Stimulated activated CD4-positive, alpha-beta T cell treated with anti-CD3 and anti-CD28 coated beads, Interleukin-4, amount 100 ng/mL, for 48 hours (primary cell): ENCODE results near the gene INPP5D.
"Not testable (repeated sequence)": the region's sequence is repeated elsewhere in the genome, so short reads cannot be mapped to it uniquely, and the experiment has no call there.

Experiments used
- DNase-seq, 2 donors: peaks; one replicate each; pipeline ENCODE4 v3.0.0-alpha.2; 2020; ENCODE audit warnings: low read depth in 2 of 2

The INPP5D gene

DNA sequence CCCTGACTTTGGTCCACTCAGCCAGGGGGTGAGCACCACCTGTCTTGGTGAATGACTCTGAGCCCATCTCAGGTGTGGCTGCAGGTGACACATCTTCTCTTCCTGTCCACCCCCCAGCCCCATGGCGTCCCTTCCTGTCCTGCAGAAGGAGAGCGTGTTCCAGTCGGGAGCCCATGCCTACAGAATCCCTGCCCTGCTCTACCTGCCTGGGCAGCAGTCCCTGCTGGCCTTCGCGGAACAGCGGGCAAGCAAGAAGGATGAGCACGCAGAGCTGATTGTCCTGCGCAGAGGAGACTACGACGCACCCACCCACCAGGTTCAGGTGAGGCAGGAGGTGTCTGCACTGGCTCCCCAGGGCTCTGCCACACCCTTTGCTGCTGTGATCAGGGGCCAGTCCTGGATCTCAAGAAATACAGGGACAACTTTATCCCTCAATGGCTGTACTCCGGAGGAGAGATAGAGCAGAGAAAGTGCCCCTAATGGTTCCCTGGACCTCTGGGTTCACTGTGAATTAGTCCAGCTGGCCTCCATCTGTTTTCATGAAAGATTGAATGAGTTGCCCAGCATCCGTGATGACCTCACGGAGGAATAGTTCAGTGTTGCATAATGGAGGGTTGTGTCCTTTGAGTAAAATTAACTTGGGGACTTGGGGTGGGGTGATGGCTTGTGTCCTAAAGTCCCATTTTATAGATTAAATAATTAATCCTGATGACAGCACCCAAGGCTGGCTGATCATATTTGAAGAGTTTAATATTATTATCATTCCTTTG is 27.4 kb upstream of the INPP5D start, which contains the start of gene NEU2:
Gene NEU2 (plus strand): TSS at position 122 of the 770 bp plus-strand sequence. CDS start 0 bp downstream, at position 122.
- DNase-seq, result no peak

DNA sequence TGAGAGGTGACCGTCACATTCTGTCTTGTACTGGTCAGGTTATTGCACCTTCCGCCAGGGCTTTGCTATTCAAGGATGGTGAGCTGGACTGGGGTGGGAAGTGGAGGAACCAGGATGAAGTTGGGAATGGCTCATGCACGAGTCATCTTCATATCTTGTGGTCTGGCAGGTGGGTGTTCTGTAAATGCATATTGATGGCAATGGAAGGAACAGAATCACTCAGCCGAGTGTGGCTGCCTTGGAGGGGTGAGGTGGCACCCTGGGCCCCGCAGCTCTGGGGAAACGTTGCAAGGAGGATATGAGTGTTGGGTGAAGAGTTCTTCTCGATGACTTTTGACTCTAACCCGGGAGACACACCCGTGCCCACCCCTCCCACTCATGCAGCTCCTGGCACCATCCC is 26.5 kb upstream of the INPP5D start:
- peak; percentile 19 to 27 for DNase-seq

DNA sequence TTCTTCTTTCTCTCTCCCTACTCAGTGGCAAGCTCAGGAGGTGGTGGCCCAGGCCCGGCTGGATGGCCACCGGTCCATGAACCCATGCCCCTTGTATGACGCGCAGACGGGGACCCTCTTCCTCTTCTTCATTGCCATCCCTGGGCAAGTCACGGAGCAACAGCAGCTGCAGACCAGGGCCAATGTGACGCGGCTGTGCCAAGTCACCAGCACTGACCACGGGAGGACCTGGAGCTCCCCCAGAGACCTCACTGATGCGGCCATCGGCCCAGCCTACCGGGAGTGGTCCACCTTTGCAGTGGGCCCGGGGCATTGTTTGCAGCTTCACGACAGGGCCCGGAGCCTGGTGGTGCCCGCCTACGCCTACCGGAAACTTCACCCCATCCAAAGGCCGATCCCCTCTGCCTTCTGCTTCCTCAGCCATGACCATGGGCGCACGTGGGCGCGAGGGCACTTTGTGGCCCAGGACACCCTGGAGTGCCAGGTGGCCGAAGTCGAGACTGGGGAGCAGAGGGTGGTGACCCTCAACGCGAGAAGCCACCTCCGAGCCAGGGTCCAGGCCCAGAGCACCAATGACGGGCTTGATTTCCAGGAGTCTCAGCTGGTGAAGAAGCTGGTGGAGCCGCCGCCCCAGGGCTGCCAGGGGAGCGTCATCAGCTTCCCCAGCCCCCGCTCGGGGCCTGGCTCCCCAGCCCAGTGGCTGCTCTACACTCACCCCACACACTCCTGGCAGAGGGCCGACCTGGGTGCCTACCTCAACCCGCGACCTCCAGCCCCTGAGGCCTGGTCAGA is 25.9 kb upstream of the INPP5D start:
- DNase-seq, result no peak

DNA sequence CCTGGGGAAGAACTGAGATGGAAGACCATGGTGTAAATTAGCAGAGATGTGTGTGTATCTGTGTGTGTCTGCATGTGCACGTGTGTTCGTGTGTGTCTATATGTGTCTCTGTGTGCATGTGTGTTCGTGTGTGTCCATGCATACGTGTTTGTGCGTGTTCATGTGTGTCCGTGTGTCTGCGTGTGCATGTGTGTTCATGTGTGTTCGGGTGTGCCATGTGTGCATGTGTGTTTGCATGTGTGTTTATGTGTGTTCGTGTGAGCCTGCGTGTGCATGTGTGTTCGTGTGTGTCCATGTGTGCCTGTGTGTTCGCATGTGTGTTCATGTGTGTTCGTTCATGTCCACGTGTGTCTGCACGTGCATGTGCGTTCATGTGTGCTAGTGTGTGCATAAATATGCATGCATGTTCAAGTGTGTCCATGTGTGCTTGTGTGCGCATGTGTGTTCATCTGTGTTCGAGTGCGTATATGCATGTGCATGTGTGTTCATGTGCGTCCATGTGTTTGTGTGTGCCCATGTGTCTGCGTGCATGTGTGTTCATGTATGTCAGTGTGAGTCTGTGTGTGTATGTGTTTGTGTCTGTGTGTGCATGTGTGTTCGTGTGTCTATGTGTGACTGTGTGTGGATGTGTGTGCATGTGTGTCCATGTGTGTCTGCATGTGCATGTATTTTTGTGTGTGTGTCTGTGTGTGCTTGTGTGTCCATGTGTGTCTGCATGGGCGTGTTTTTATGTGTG is 24.5 kb upstream of the INPP5D start:
- no peak for DNase-seq

DNA sequence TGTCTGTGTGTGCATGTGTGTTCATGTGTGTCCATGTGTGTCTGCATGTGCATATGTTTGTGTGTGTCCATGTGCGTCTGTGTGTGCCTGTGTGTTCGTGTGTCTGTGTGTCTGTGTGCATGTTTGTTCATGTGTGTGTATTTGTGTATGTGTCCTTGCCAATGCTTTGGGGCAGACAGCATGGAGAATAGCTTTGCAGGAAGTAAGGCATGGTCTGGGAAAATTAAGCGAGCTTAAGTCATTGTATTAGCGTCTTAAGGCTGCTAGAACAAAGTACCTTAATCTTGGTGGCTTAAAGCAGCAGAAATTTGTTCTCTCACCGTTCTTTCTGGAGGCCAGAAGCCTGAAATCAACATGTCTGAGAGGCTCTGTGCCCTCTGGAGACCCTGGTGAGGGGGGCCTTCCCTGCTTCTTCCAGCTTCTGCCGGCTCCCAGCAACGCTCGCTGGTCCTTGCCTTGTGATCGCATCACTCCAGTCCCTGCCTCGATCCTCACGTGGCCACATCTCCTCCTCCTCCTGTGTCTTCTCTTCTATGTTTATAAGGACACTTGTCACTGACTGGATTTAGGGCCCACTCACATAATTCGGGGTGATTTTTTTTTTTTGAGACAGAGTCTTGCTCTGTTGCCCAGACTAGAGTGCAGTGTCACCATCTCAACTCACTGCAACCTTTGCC is 23.8 kb upstream of the INPP5D start:
- DNase-seq, result no peak

DNA sequence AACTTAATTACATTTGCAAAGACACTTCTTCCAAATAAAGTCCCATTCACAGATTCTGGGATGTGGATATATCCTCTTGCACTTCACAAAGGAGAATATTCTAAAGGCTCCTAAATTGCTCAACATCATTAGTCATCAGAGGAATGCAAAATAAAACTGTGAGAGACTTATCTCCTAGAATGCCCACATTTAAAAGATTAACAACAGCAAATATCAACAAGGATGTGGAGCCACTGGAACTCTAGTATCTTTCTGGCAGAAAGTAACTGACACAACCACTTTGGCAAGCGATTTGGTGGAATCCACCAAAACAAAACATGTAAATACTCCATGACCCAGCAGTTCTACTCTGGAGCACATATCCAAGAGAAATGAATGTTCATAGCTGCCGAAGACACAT is 23.1 kb upstream of the INPP5D start:
- DNase-seq, result no peak

DNA sequence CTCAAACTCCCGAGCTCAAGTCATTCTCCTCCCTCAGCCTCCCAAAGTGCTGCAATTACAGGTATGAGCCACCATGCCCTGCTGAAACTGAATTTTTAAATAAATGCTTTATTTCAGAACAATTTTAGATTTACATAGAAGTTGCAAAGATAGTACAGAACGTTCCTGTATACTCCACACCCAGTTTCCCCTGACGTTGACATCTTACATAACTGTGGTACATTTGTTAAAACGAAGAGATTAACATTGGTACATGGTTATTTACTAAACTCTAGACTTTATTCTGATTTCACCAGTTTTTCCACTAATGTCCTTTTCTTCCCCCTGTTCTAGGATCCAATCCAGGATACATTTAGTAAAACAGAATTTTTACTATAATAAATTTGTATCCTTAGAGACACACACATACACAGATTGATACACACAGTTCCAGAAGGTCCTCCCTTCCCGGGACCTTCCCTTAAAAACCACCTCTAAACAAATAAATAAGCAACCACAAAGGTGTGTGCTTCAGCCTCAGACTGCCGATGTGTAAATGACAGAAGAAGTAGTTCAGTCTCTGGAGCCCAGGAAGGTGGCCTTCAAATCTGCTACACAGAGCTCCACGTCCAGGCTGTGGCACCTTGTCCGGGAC is 20.8 kb upstream of the INPP5D start:
- DNase-seq, result no peak

DNA sequence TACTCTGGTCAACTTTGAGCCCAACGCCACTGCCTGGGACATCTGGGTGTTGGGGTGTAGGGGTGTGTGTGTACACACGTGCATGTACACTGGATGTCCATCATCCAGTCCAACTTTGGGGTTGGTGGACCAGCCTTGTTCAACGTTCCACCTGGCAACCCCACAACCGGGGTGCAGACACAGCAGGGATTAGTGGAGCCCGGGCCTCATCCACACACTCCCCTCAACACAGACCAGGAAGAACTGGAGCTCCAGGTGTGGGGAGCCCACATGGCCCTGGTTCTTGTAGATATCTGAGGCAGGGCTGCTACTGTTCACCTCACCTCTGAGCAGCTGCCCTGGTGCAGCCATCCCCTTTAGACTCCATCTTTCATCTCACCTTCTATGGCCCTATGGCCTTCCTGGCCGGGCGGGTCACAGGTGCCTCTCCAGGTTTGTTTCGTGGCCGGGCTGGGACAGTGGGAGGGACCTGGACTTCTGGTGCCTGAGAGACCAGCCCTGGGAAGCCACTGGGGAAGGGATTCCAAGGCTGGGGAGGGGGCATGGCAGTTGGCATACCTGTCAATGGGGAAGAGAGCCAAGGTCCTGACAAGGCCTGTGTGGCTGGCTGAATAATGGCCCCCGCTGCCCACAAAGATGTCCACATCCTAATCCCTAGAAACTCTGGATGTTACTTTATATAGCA is 20.2 kb upstream of the INPP5D start:
- DNase-seq, result no peak

DNA sequence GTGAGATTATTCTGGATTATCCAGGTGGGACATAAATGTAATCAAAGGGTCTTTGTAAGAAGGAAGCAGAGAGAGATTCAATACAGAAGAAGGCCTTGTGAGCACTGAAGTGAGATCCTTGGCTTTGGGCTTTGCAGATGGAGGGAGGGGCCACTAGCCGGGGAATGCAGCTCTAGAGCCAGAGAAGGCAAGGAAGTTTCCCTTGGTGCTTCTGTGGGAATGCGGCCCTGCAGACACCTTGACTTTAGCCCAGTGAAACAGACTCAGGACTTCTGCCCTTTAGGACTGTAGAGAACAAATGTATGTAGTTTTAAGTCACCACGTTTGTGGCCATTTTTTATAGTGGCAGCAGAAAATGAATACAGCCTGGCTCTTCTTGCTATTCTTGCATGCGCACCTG is 19.6 kb upstream of the INPP5D start:
- no peak for DNase-seq

DNA sequence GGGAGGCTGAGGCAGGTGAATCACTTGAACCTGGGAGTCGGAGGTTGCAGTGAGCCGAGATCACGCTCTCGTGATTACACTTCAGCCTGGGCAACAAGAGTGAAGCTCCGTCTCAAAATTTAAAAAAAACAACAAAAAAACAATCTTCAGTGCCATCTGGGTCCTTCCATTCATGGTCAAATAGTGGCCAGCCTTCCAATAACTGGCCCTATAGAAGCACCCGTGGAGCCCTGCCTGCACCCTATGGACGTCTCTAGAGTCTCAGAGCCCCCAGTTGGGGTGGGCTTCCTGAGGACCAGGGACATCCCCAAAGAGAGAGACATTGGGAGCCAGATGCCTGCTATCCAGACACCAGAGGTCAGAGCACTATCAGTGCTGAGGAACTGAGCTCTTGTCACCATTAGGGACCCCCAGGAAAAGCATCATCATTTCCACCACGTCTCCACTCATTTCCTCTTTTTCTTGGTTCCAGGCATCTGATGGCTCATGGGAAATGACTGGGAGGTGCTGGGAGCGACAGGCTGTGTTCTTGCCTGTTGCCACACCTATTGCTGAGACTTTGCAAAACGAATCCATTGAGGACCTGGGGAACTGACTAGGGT is 18.3 kb upstream of the INPP5D start:
- no peak for DNase-seq

DNA sequence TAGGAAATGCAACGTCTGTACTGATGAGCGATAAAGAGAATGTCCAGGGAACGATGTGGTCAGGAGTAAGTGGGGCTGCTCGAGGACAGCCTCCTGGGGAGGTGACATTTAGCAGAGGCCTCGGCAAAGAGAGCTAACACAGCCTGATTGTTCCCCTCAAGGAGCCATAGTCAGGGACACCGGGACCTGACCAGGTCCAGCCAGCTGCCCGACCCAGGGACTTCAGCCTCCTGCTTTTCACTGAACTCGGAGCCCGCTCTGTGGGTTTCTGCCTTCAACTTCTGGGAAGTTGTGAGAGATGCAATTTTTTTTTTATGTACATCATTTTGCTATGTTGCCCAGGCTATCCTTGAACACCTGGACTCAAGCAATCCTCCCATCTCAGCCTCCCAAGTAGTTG is 17.6 kb upstream of the INPP5D start:
- no peak for DNase-seq

DNA sequence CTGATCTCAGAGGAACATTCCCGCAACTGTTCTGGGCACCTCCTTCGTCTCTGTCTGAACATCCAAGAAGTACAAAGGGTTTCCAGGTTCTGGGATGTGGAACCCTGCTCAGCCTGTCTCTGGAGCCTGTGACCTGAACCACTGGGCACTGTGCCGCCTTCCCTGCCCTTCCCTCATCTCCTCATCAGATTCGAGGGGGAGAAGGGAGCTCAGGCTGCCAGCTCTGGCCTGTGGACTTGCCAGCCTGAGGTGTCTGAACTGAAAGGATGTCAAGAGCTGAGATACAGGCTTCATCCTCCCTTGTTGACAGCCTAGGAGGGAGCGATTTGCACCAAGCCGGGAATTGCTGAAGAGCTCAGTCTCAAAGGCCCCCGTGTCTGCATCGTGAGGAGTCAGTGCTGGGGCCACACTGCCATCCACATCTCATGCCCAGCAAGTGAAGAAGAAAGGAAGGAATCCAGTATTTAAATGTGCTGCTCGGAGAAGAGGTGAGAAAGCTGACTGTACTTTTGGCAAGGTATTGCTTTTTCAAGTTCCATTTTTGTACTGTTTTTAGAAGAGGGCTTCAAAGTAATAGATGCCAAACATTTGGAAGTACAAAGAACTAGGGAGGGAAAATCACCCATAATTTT is 15.1 kb upstream of the INPP5D start:
- DNase-seq, result no peak

DNA sequence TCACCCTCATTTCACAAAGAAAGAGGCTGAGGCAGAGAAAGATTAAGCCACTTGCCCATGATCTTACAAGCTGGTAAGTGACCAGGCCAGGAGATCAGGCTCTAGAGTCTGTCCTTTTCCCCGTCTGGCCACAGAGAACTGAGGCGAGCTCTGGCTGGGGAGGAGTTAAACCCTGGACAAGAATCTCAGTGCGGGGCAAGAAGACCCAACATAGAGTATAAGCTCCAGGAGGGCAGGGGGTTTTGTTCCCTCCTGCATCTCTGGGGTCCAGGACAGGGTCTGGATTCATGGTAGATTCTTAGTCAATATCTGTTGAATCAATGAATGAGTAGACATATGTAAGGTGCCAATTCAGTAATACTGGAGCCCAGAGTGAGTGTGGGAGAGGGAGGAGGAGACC is 12.9 kb upstream of the INPP5D start:
- no peak for DNase-seq

DNA sequence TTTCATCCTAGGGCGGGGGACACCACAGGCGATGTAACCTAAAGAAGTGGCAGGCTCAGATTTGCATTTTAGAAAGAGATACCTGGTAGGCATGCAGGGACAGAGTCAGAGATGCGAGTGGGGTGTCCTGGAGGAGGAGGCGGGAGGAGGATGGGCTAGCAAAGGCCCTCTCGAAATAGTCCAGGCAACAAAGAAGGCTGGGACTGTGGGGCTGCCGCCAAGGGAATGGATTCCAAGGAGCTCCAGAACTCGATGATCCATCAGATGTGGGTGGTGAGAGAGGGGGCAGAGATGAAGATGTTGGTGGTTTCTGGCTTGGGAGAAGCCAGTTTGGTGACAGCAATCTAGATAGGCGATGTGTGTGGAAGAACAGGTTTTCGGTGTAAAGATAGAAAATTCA is 12.5 kb upstream of the INPP5D start:
- no peak for DNase-seq

DNA sequence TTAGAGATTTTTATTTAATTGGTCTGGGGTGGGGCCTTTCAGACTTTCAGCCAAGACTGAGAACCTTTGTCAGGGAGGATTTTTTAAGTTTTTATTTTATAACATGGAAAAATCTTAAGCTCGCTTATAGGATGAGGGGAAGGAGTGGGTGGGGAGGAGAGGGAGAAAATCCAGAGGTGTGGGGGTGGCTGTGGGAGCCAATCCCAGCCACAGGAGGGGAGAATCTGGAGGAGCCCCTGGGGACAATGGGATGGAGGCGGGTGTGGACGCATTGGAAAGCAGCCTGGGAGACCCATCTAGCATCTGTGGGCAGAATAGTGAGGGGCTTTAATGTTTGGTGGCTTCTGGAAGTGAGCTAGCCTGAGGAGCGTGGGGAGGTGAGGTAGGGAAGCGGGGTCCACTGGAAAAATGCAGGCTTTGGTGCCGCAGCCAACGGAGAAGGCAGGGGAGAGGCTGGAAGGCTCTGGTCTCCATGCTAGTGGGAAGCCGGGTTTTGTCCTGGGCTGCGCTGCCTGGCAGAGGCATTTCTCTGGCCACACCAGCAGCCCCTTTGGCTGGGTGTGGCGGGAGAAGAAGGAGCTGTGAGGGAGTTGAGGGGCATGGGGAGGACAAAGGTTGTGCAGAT is 11.5 kb upstream of the INPP5D start:
- no peak for DNase-seq

DNA sequence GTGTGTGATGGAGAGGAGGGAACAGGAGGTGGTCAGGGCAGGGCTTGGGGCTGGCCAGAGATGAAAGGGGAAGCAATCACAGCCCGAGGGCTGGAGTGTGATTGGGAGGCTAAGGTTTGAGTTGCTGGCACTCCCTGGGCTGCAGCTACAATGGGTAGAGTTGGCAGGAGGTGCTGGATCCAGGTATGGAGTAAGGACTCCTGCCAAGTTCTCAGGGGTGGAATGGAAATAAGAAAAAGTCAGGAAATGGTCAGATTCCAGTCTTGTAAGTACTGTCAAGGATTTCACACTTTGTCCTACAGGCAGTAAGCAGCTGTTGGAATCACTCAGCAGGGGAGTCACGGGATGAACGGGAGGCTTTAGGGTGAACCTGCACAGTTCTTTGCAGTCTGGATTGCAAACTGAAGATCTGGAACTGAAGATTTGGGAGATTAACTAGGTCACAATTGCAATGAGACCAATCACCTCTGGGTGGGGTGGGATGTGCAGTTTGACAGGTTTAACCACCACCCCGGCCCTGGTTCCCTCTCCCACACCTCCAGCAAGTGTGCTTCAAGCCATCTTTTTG is 10.9 kb upstream of the INPP5D start:
- no peak for DNase-seq

DNA sequence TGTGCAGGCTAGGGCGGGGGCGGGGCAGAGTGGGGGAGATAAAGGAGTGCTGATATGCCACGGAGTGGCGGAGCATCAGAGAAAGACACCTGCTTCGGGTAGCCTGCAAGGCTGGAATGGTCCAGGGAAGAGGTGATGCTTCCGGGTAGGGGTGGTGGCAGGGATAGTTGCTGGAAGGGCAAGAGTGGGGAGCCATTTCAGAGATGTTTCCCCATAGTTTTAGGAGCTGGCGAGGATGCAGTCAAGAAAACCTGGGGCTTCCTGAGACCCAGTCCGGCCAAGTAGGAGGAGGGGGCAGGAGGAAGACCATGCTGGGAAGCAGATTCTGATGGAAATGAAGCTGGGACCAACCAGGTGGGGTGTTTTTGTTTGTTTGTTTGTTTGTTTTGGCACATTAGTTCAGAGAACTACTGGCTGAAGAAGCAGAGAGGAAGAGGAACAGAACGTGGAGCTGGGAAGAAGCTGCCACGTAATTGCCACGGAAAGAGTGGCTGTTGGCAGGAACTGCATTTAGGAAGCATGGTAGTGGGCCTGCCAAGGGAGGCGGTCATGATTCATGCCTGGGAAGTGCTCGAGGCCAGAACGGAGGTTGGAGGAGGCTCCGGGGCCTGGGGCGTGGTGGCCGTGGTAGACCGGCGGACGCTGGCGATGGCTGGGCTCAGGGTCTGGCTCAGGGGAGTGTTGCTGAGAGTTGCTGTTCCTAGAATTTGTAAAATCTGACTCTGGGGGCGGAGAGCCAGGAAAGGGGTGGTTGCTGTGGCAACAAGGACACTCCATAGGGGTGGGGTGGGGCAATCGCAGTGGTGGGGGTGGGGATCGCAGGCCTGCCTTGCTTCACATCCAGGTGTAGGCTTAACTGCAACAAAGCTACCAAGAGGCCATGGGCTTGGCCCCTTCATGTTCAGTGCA is 8.6 kb upstream of the INPP5D start:
- DNase-seq, result no peak

DNA sequence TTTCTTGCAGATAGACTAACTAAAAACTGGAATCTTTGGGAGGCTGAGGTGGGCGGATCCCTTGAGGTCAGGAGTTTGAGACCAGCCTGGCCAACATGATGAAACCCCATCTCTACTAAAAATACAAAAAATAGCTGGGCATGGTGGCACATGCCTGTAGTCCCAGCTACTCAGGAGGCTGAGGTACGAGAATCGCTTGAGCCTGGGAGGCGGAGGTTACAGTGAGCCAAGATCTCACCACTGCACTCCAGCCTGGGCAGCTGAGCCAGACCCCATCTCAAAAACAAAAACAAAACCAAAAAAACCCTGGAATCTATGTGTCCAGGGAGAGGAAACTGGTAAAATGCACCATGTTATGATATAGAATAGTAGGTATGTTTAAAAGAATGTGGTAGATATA is 7.6 kb upstream of the INPP5D start:
- DNase-seq, result not testable (repeated sequence)
